Cardiac muscle cell (in vitro differentiated cells and primary cell): ENCODE results near the gene POLG. TPM values are rescaled to one million over a fixed set of nuclear protein-coding genes. Genes with fewer than 3 reads are reported as not detected.

Experiments used
- DNase-seq, 2 donors: peaks; one replicate each; pipeline versions ENCODE4 v3.0.0 to v3.0.0-alpha.2; 2010 to 2017; ENCODE audit warnings: low read depth in 1 of 2, low spot score in 1 of 2
- H3K27ac ChIP-seq: fragments of 200-600 bp; sonication (generic); 2 replicates; pipeline ENCODE4 v1.5.1; 2016
- H3K27me3 ChIP-seq: fragments of 200-600 bp; sonication (generic); 2 replicates; pipeline ENCODE4 v1.6.0; 2016; ENCODE audit warnings: control low read depth
- H3K36me3 ChIP-seq: fragments of 200-600 bp; sonication (generic); 2 replicates; pipeline ENCODE4 v1.5.1; 2016; ENCODE audit warnings: control low read depth
- H3K4me1 ChIP-seq: fragments of 200-600 bp; sonication (generic); 2 replicates; pipeline ENCODE4 v1.8.1; 2017; ENCODE audit warnings: low read depth, mild to moderate bottlenecking, mixed run types
- H3K4me3 ChIP-seq: fragments of 200-600 bp; sonication (generic); 2 replicates; pipeline ENCODE4 v1.5.1; 2016; ENCODE audit warnings: mild to moderate bottlenecking
- H3K9me3 ChIP-seq: fragments of 200-600 bp; sonication (generic); 2 replicates; pipeline ENCODE4 v1.5.1; 2017; ENCODE audit warnings: low read depth, mild to moderate bottlenecking, control low read depth
- CTCF ChIP-seq: IDR thresholded peaks from 2 replicates; pipeline ENCODE4 v1.5.1; 2012; ENCODE audit warnings: low read depth, mild to moderate bottlenecking, low read length
- polyA plus RNA-seq: library from polyadenylated mRNA; unstranded; fragments of >200 nt; fragmentation: Nextera tagmentation; extraction: Ambion mirVana; gene quantifications from 2 replicates; pipeline ENCODE4 v1.2.1, GENCODE V29; 2016
- total RNA-seq: library from RNA; depleted of rRNA; stranded (reverse); fragments of >200 nt; gene quantifications from 2 replicates; pipeline ENCODE4 v1.2.3, GENCODE V29; 2016

POLG gene
- total and polyA plus RNA-seq, 2 experiments from 2014 or later = 47.3 to 63.9 TPM

DNA sequence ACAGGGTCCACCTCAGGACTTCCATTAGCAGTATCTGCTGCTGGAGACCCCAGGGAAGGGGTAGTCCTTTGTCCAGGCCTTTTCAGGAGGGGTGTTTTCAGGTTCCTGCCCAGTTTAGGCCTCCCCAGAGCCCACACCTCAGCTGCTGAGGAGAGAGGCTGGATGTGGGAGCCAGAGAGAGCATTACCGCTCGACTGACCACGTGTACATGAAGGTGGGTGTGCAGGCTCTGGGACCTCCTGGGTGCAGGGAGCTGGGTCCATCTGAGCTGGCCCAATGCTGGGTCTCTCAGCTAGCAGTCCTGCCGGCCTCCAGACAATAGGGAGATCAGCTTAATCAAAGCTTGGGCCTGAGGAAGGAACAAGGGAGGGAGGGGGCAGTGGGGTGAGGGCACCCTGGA, 29.1 kb upstream of the POLG start:
- no peak for TF ChIP-seq CTCF
- H3K36me3 ChIP-seq = no peaks in the 10 kb centered on the region
- H3K27ac ChIP-seq = no peak overlapping the region
- no peaks in the 10 kb centered on the region for H3K4me1 ChIP-seq
- H3K9me3 ChIP-seq = no peaks in the 10 kb centered on the region
- no peak for DNase-seq
- H3K4me3 ChIP-seq = no peak overlapping the region
- peaks cover 100% of the 10 kb centered on the region for H3K27me3 ChIP-seq

- H3K27me3 ChIP-seq = peaks cover 100% of the 10 kb centered on the region
- no peaks in the 10 kb centered on the region for H3K4me1 ChIP-seq
- no peak overlapping the region for H3K4me3 ChIP-seq
- TF ChIP-seq CTCF = no peak
- no peak for DNase-seq
- no peaks in the 10 kb centered on the region for H3K9me3 ChIP-seq
- H3K36me3 ChIP-seq = no peaks in the 10 kb centered on the region
- no peak overlapping the region for H3K27ac ChIP-seq
Measured at GRCh38 chr15:89363133-89363532, 28.5 kb upstream of the POLG start.

GRCh38 chr15:89362203-89363101, 27.8 kb upstream of the POLG start:
- Histone ChIP-seq H3K27me3 (peaks cover 100% of the 10 kb centered on the region), H3K27ac (no peak overlapping the region), H3K36me3 (no peaks in the 10 kb centered on the region), H3K4me3 (no peak overlapping the region), H3K4me1 (no peaks in the 10 kb centered on the region), H3K9me3 (no peaks in the 10 kb centered on the region)
- no peak for TF ChIP-seq CTCF
- no peak for DNase-seq

- Histone ChIP-seq H3K36me3 (no peaks in the 10 kb centered on the region), H3K27ac (no peak overlapping the region), H3K9me3 (no peaks in the 10 kb centered on the region), H3K4me1 (no peaks in the 10 kb centered on the region), H3K27me3 (peaks cover 100% of the 10 kb centered on the region), H3K4me3 (no peak overlapping the region)
- no peak for TF ChIP-seq CTCF
- DNase-seq = peak; percentile 75 to 92
Measured at GRCh38 chr15:89361451-89362202, 27.0 kb upstream of the POLG start.

- no peaks in the 10 kb centered on the region for H3K9me3 ChIP-seq
- H3K4me3 ChIP-seq = no peak overlapping the region
- TF ChIP-seq CTCF = no peak
- H3K27me3 ChIP-seq = peaks cover 100% of the 10 kb centered on the region
- no peak overlapping the region for H3K27ac ChIP-seq
- H3K4me1 ChIP-seq = no peaks in the 10 kb centered on the region
- no peak for DNase-seq
- no peaks in the 10 kb centered on the region for H3K36me3 ChIP-seq
Measured at GRCh38 chr15:89360294-89360971, 25.8 kb upstream of the POLG start.
